ENCODE results near the gene KPRP. TPM values are rescaled to one million over a fixed set of nuclear protein-coding genes. Genes with fewer than 3 reads are reported as not detected.
A peak's percentile ranks its signal among the peaks of the same experiment; 100 is the strongest.

KPRP gene
- polyA plus RNA-seq, 2 of the 4 experiments (the other 2 are of a cell fraction), result not detected

GRCh38 chr1:152745765-152746444 lies 11.9 kb upstream of the KPRP start:
- ChIA-PET CTCF (interaction anchor here (1.1 kb wide), 1 partner anchor 126 kb away, joined by 3 read pairs; no protein-coding TSS in a partner anchor), POLR2A (no interaction called here)
- DNase-seq (ENCODE audit: low read depth in 1 of 2, low spot score in 1 of 2) (no peak), FAIRE-seq (no peak), ATAC-seq (peak in 1 of 2 experiments; percentile 8; a peak in 1 of 6 replicates)
- Histone ChIP-seq H3K4me2 (peak overlapping the region; percentile 59), H3K4me3 (no peak overlapping the region; the same call in 2 of the 3 replicates), H3K4me1 (no peaks in the 10 kb centered on the region), H3K9me3 (no peaks in the 10 kb centered on the region), H3K27ac (no peak overlapping the region)
- TF ChIP-seq NPAS2 (CRISPR knock-in tag; IDR thresholded peaks at IDR 0.05; ENCODE audit: borderline replicate concordance), result no peak
- 64% methylated on average over 6 of the region's 6 CpGs for WGBS (ENCODE audit: missing lambda C conversion rate)

GRCh38 chr1:152747831-152748230 lies 10.0 kb upstream of the KPRP start:
- FAIRE-seq, result no peak
- ChIA-PET CTCF (no interaction called here), POLR2A (no interaction called here)
- 3% methylated on average over 1 of the region's 1 CpG for WGBS (ENCODE audit: missing lambda C conversion rate)
- H3K9me3 ChIP-seq, result no peaks in the 10 kb centered on the region
- no peak for ATAC-seq
- no peak overlapping the region for H3K4me3 ChIP-seq
- H3K27ac ChIP-seq, result no peak overlapping the region
- no peak for DNase-seq (ENCODE audit: low read depth in 1 of 2, low spot score in 1 of 2)
- no peak for TF ChIP-seq PHF8 (IDR thresholded peaks at IDR 0.05; ENCODE audit: borderline replicate concordance, low read depth)
- H3K4me2 ChIP-seq, result no peak overlapping the region
- H3K4me1 ChIP-seq, result no peaks in the 10 kb centered on the region

- FAIRE-seq (no peak), DNase-seq (ENCODE audit: low read depth in 1 of 2, low spot score in 1 of 2) (peak in 1 of 2 experiments; percentile 43), ATAC-seq (peak; percentile 45 to 81; a peak in 4 of 6 replicates)
- ChIA-PET POLR2A (no interaction called here), CTCF (interaction anchor here (1.4 kb wide), 1 partner anchor 118 kb away, joined by 3 read pairs; no protein-coding TSS in a partner anchor)
- WGBS (ENCODE audit: missing lambda C conversion rate), result 0% methylated on average over 1 of the region's 1 CpG
- no peak for TF ChIP-seq POLR2A (IDR thresholded peaks at IDR 0.05; ENCODE audit: low read length)
- TF ChIP-seq FOSL2 (IDR thresholded peaks at IDR 0.05), result no peak
- 0 out of 2 replicates have a peak, but pooled peaks have one; percentile 10 for TF ChIP-seq FOSL2 (CRISPR knock-in tag; IDR thresholded peaks at IDR 0.05)
- Histone ChIP-seq H3K9me3 (no peaks in the 10 kb centered on the region), H3K27ac (no peak overlapping the region), H3K4me1 (no peaks in the 10 kb centered on the region), H3K4me3 (no peak overlapping the region), H3K4me2 (no peak overlapping the region)
These were observed 5.6 kb upstream of the KPRP start for GRCh38 chr1:152752225-152752624.

- Histone ChIP-seq H3K4me3 (no peak overlapping the region), H3K9me3 (no peaks in the 10 kb centered on the region), H3K27ac (no peak overlapping the region), H3K4me1 (no peaks in the 10 kb centered on the region), H3K4me2 (no peak overlapping the region)
- POLR2A ChIA-PET, result no interaction called here
- TF ChIP-seq MAFK (IDR thresholded peaks at IDR 0.05; ENCODE audit: partially characterized antibody) (no peak), RARB (CRISPR knock-in tag; IDR thresholded peaks at IDR 0.05) (no peak), CBX2 (IDR thresholded peaks at IDR 0.05; ENCODE audit: borderline replicate concordance, low read depth) (no peak), EHMT2 (IDR thresholded peaks at IDR 0.05; ENCODE audit: low read depth) (no peak), NR3C1 (IDR thresholded peaks at IDR 0.05) (no peak), ATOH8 (CRISPR knock-in tag; IDR thresholded peaks at IDR 0.05; ENCODE audit: low read depth) (no peak), RCOR1 (IDR thresholded peaks at IDR 0.05; ENCODE audit: low read depth, low read length) (no peak), CBX8 (IDR thresholded peaks at IDR 0.05) (peak; percentile 83), RNF2 (IDR thresholded peaks at IDR 0.05; ENCODE audit: borderline replicate concordance, low read depth) (peak; percentile 85), JUN (IDR thresholded peaks at IDR 0.05) (no peak)
- no peak for ATAC-seq
- no peak for FAIRE-seq
- WGBS (ENCODE audit: missing lambda C conversion rate), result 0% methylated on average over 1 of the region's 1 CpG
- no peak for DNase-seq (ENCODE audit: low read depth in 1 of 2, low spot score in 1 of 2)
- CTCF ChIA-PET, result interaction anchor here (0.8 kb wide), 1 partner anchor 100 kb away, joined by 3 read pairs; no protein-coding TSS in a partner anchor
These were observed 4.2 kb upstream of the KPRP start for GRCh38 chr1:152753586-152753985.

GRCh38 chr1:152756872-152757271 lies 953 bp upstream of the KPRP start:
- ChIA-PET CTCF (no interaction called here), POLR2A (no interaction called here)
- FAIRE-seq (no peak), DNase-seq (ENCODE audit: low read depth in 1 of 2, low spot score in 1 of 2) (no peak), ATAC-seq (no peak)
- 11% methylated on average over 2 of the region's 2 CpGs for WGBS (ENCODE audit: missing lambda C conversion rate)
- Histone ChIP-seq H3K9me3 (no peaks in the 10 kb centered on the region), H3K27ac (no peak overlapping the region), H3K4me2 (no peak overlapping the region), H3K4me3 (no peak overlapping the region), H3K4me1 (no peaks in the 10 kb centered on the region)
- TF ChIP-seq MAX (IDR thresholded peaks at IDR 0.05) (no peak), HOXB13 (CRISPR knock-in tag; IDR thresholded peaks at IDR 0.05; ENCODE audit: low read depth) (no peak), TFCP2L1 (CRISPR knock-in tag; IDR thresholded peaks at IDR 0.05) (no peak), NR3C1 (IDR thresholded peaks at IDR 0.05) (no peak), CTCF (IDR thresholded peaks at IDR 0.05) (no peak), POLR2A (IDR thresholded peaks at IDR 0.05; ENCODE audit: low read length) (no peak), REST (IDR thresholded peaks at IDR 0.05) (no peak), EHF (CRISPR knock-in tag; IDR thresholded peaks at IDR 0.05) (no peak)

All from A549 (cell line).